Lower leg skin (tissue), 4 donors: ENCODE data around the gene VDR. TPM values are rescaled to one million over a fixed set of nuclear protein-coding genes. Genes with fewer than 3 reads are reported as not detected.

Experiments
- DNase-seq, 2 donors: peaks; one replicate each; pipeline ENCODE4 v3.0.0-alpha.2; 2019; ENCODE audit warnings: low spot score in 2 of 2
- H3K4me3 ChIP-seq: fragments of 200-600 bp; sonication (generic); 2 replicates; pipeline ENCODE4 v1.5.1; 2017; ENCODE audit warnings: mild to moderate bottlenecking, low read depth; ENCODE audit not compliant: poor library complexity, severe bottlenecking
- POLR2A ChIP-seq, 2 donors: fragments of 450-650 bp; IDR thresholded peaks; one replicate each; pipeline ENCODE4 v1.6.1; 2016 to 2017; ENCODE audit warnings: antibody characterized with exemption in 2 of 2, mild to moderate bottlenecking in 1 of 2, moderate library complexity in 1 of 2
- whole genome bisulfite sequencing, 2 donors: methylation state at CpG; one replicate each; pipeline ENCODE4 v1.1.5; 2018; 5-methylcytosine and 5-hydroxymethylcytosine counted together
- intact Hi-C: fragments of 100-400 bp; cut with DNase I; formaldehyde crosslinking; loops from one replicate; pipeline ENCODE4 v1.15.0; 2023; ENCODE audit warnings: low total_unique reads
- total RNA-seq, 4 donors: library from RNA; depleted of rRNA; stranded (reverse); fragments of >200 nt; gene quantifications; one replicate each; pipeline ENCODE4 v1.1.0, GENCODE V29; 2016
- TF ChIP-seq, protein P1 (sequence below), 3 donors: fragments of 450-650 bp; IDR thresholded peaks; one replicate each; pipeline ENCODE4 v1.5.1; 2016; ENCODE audit warnings: antibody characterized with exemption in 3 of 3, mild to moderate bottlenecking in 3 of 3, moderate library complexity in 2 of 3

VDR gene
- total RNA-seq, 4 donors from 2014 or later: 35.9 to 58.1 (median 39.4) TPM

DNA sequence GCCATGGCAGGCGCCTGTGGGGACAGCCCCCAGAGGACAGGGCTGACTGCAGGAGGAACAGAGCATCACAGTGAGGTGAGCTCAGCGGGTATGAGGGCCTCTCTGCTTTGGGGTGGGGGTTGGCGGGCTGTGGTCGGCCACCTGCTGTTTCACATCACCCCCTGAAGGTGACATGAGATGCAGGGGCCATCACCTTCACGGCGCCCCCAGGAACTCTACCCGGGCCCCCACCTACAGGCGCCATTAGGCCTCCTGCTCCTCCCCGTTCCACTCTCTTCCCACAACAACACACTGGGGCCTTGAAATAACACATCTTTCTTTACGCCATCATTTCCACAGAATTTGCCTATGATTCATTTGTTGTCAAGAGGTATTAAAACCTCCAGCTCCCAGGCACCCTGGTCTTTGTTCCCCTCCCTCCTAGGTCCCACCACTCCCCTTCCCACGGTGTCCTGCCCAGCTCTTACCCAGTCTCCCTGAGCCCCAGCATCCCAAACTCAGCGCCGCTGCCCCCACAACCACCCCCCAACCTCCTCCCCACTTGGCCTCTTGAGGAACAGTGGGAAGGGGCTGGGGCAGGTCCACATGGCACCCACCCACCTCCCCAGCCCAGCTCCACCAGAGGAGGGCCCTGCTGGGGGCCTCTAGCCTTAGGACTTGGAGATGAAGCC lies 72.4 kb downstream of the VDR start:
- WGBS, 2 donors: 88% methylated on average over 12 of the region's 13 CpGs
- DNase-seq: no peak
- intact Hi-C loops: no loop called here
- no peak for TF ChIP-seq POLR2A (IDR thresholded peaks at IDR 0.05)
- TF ChIP-seq, protein P1, sequence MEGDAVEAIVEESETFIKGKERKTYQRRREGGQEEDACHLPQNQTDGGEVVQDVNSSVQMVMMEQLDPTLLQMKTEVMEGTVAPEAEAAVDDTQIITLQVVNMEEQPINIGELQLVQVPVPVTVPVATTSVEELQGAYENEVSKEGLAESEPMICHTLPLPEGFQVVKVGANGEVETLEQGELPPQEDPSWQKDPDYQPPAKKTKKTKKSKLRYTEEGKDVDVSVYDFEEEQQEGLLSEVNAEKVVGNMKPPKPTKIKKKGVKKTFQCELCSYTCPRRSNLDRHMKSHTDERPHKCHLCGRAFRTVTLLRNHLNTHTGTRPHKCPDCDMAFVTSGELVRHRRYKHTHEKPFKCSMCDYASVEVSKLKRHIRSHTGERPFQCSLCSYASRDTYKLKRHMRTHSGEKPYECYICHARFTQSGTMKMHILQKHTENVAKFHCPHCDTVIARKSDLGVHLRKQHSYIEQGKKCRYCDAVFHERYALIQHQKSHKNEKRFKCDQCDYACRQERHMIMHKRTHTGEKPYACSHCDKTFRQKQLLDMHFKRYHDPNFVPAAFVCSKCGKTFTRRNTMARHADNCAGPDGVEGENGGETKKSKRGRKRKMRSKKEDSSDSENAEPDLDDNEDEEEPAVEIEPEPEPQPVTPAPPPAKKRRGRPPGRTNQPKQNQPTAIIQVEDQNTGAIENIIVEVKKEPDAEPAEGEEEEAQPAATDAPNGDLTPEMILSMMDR (IDR thresholded peaks at IDR 0.05): no peak
- no peak overlapping the region for H3K4me3 ChIP-seq

DNA sequence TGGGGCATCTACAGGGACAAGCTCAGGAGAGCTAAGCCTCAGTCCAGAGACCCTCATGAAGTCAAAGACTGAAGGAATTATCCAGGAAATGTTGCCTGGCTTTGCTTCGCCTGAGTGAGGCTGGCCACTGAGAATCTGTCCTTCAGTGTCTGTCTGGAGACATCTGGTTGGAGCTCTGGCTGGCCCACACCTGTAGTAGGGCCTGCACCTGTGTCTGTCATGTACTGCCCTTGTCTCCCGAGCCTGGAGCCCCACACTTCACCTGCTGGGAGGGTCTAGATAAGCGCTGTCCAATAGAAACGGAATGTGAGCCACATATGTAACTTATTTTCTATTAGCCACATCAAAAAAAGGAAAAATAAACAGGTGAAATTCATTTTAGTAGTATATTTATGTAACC lies 75.2 kb downstream of the VDR start:
- TF ChIP-seq, protein P1 (IDR thresholded peaks at IDR 0.05): no peak
- TF ChIP-seq POLR2A (IDR thresholded peaks at IDR 0.05): no peak
- WGBS, 2 donors: 58 to 72% methylated on average over 4 of the region's 4 CpGs
- intact Hi-C loops: no loop called here
- H3K4me3 ChIP-seq: no peak overlapping the region
- DNase-seq: no peak

DNA sequence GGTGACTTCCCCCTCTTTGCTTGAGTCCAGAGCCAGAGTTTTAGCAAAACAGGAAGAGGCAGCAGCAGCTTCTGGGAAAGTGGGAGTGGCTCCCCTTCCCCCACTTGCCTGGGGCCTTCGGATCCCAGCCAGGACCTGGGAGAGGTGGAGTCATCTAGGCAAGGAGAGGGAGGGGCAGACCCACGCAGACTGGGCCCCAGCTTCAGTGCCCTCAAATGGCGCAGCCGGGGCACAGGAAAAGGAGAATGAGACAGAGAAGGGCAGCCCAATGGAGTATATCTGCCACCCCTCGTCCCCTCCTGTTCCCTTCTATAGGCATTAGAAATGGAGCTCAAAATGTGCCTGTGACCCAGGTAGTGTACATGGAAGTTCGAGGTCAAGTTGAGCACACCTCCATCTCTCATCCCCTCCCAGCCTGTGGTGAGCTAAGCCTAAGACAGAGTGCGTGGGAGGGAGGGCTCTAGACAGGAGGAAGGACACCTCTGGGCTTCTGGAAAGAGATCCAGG lies 75.8 kb downstream of the VDR start:
- intact Hi-C loops: no loop called here
- WGBS, 2 donors: 11 to 26% methylated on average over 7 of the region's 7 CpGs
- H3K4me3 ChIP-seq: no peak overlapping the region
- peak; percentile 87 to 97 for DNase-seq
- TF ChIP-seq POLR2A (IDR thresholded peaks at IDR 0.05): no peak
- TF ChIP-seq, protein P1 (IDR thresholded peaks at IDR 0.05): no peak

DNA sequence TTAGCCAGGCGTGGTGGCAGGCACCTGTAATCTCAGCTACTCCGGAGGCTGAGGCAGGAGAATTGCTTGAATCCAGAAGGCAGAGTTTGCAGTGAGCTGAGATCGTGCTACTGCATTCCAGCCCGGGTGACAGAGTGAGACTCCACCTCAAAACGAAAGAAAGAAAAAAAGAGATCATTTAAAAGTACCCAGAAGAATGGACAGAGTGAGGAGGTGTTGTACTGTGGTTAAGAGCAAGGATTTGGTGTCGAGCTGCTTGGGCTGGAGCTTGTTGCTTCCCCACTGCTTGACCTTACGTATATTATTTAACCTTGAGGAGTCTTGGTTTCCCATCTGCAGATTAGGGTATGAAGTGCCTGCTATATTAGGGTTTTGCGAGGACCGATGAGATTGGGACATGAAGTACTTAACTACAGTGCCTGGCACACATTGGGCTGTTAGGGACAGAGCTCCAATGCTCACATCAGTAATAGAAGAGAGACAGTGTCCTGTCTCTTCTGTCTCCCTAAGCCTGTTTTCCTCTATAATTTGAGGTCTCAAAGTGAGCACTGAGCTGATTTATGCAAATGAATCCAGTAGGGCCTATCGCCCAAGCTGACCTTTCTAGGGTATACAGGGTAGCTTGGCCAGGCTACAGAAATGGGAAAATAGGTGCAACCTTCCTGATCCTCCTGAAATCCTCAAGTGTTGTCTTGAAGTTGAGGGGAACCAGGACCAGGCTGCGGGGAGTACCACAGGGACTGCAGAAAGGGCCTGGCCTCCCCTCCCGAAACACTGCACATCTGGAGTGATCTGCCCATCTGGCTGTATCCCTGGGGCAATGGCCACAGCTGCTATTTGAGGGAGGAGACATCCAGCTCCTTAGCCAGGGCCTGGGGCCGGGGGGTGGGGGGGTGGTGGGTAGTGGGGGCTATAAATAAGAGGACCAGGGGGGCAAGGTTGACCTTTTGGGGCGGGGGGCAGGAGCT lies 76.5 kb downstream of the VDR start:
- WGBS, 2 donors: 27 to 36% methylated on average over 14 of the region's 14 CpGs
- TF ChIP-seq POLR2A (IDR thresholded peaks at IDR 0.05): no peak
- TF ChIP-seq, protein P1 (IDR thresholded peaks at IDR 0.05): no peak
- H3K4me3 ChIP-seq: no peak overlapping the region
- peak in 1 of 2 donors; percentile 89 for DNase-seq
- intact Hi-C loops: no loop called here

DNA sequence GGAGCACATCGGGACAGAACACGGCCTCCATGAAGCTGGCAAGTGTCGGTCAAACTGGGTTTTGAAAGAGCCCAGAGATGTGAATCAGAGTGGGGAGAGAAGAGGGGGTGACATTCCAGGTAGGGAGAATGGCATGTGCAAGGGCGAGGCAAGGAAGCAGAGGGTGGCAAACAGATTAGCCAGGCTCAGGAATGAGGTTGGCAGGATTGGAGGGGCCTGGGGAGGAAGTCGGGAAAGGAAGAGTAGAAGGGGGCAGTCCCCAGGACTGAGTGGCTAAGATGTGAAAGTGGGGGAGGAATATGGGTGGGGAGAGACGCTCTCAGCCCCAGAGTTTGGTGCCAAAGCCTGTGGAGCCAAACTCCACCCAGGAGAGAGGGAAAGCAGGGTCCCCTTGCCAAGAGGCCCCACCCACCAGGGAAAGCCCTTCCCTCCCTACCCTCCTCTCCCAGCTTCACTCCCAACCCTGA lies 79.6 kb downstream of the VDR start:
- TF ChIP-seq, protein P1 (IDR thresholded peaks at IDR 0.05): no peak
- no peak for TF ChIP-seq POLR2A (IDR thresholded peaks at IDR 0.05)
- intact Hi-C loops: no loop called here
- H3K4me3 ChIP-seq: no peak overlapping the region
- WGBS, 2 donors: 19 to 26% methylated on average over 6 of the region's 6 CpGs
- peak; percentile 68 to 95 for DNase-seq
